DMS79 (cell line): ENCODE results near the gene MCM5.
A peak's percentile ranks its signal among the peaks of the same experiment; 100 is the strongest.

Experiments
- DNase-seq: peaks from one replicate; lab custom pipeline; 2025; lab: John Stamatoyannopoulos, UW

The MCM5 gene

GRCh38 chr22:35403356-35403755 lies 3.4 kb downstream of the MCM5 start:
- no peak for DNase-seq

DNA sequence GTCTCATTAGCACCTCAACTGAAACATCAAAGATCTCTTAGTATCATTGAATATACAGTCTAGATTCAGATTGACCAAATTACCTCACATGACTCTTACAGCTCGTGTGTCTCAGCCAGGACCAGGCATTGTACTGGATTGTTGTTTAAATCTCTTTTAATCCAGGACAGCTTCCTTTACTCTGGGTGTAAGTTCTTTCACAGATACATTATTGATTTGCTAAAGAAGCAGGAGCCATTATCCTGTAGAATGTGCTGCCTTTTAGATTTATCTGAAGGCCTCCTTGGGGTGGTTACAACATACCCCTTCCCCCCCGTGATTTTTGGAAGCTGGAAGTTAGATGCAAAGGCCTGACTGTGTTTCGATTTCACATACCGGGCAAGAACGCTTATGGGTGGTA lies 4.2 kb downstream of the MCM5 start:
- no peak for DNase-seq

- no peak for DNase-seq
Measured at GRCh38 chr22:35406443-35406842, 6.5 kb downstream of the MCM5 start.

- DNase-seq = no peak
Measured at GRCh38 chr22:35407362-35407761, 7.4 kb downstream of the MCM5 start.

GRCh38 chr22:35409783-35410662 lies 10.1 kb downstream of the MCM5 start:
- DNase-seq = no peak

GRCh38 chr22:35410663-35411034 lies 10.7 kb downstream of the MCM5 start:
- no peak for DNase-seq

DNA sequence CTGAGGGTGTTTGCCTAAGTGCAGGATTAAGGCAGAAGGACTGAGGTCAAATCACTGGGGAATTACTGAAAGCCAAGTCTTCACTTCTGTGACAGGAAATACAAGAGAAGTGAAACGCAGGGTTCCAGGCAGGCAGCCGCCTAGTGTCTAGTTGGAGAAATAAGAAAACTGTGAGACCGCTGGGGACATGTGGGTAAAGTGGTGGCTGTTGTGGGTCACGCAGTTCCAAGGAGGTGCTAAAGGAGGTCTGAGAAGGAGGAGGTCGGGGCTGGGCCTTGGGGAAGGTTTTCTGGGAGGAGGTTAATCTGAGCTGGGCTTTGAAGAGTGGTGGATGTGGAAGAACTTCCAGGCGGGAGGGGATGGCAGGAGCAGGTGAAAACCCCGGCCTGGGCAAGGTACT lies 11.2 kb downstream of the MCM5 start:
- no peak for DNase-seq

DNA sequence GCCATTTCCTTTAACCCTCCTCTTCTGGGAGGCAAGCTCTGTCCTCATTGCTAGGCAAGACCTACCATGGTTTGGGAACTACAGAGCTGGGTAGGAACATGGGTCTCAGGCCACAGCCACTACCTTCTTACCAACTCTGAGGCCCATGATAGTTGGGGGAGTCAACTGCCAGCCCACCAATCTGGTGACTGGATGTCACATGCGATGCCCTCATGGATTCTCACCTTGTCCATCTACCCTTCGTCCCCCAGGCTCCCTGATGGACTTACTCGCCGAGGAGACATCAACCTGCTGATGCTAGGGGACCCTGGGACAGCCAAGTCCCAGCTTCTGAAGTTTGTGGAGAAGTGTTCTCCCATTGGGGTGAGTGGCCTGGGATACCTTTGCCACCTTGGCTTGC lies 13.7 kb downstream of the MCM5 start:
- no peak for DNase-seq

- DNase-seq = no peak
Measured at GRCh38 chr22:35417606-35418005, 17.7 kb downstream of the MCM5 start.

- DNase-seq = no peak
Measured at GRCh38 chr22:35418088-35418487, 18.1 kb downstream of the MCM5 start.

- DNase-seq = no peak
Measured at GRCh38 chr22:35418731-35419130, 18.8 kb downstream of the MCM5 start.

DNA sequence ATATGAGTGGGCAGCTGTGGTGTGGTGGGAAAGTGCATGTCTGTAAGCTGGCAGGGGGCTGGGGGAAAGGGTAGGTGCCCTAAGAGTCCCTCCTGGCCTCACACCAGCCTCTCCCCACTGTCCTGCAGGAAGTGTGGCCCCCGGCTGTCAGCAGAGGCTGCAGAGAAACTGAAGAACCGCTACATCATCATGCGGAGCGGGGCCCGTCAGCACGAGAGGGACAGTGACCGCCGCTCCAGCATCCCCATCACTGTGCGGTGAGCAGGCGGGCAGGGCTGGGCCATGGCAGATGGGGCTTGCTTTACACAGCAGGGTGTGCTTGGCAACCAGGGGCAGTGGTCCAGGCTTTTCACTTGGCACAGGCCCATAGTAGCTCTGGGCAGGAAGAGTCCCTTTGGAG lies 19.8 kb downstream of the MCM5 start:
- DNase-seq = no peak

DNA sequence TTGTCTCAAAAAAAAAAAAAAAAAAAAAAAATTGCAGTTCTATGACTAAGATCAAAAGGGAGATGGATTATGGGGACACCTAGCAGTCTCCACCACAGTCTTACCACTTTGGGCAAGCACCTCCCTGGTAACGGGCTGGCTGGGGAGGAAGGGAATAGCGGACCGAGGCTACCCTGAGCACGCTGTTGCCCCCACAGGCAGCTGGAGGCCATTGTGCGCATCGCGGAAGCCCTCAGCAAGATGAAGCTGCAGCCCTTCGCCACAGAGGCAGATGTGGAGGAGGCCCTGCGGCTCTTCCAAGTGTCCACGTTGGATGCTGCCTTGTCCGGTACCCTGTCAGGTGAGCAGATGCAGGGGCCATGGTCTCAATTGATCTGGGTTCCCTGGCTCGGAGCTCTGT lies 21.2 kb downstream of the MCM5 start:
- DNase-seq = no peak

GRCh38 chr22:35422145-35422544 lies 22.2 kb downstream of the MCM5 start:
- no peak for DNase-seq

- no peak for DNase-seq
Measured at GRCh38 chr22:35422936-35423335, 23.0 kb downstream of the MCM5 start.

DNA sequence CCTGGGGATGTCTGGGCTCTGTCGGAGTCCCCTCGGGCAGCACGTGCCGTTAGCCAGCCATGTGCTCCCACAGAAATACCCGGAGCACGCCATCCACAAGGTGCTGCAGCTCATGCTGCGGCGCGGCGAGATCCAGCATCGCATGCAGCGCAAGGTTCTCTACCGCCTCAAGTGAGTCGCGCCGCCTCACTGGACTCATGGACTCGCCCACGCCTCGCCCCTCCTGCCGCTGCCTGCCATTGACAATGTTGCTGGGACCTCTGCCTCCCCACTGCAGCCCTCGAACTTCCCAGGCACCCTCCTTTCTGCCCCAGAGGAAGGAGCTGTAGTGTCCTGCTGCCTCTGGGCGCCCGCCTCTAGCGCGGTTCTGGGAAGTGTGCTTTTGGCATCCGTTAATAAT lies 24.1 kb downstream of the MCM5 start:
- DNase-seq = no peak

GRCh38 chr22:35424761-35425160 lies 24.8 kb downstream of the MCM5 start:
- no peak for DNase-seq

- no peak for DNase-seq
Measured at GRCh38 chr22:35425546-35425945, 25.6 kb downstream of the MCM5 start.

DNA sequence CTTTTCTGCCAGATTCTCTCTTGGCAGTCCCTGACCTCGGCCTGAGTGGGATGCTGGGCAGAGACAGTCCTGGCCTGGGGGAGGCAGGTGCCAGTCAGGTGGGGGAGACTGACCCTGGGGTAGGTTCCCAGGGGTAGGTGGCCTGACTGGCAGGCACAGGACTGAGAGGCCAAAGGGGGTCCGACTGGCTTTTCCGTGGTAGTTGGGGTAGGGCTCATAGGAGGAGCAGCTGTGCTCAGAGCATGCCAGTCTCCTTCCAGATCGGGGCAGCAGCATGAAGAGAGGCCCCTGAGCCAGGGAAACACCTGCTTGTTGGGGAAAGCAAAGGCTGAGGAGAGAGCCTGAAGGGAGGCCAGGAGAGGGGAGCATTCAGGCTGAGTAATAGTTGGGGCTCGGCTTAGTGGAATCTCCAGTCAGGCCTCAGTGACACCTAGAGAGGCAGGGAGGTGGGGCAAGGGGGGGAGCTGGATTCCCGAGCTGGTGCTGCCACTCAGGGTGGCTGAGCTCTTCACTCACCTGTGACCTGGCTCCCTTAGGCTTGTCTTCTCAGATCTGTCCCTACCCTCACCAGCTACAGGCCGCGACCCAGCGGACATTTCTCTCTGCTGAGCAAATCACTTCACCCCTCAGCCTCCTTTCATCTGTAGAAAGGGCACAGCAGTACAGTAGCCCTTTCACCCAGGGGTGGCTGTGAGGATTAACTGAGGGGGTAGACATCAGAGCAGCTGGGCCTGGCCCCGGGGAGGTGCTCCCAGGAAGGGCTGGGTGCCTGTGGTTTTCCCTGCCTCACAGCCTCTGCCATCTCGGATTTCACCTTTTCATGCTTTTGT lies 26.2 kb downstream of the MCM5 start:
- peak; percentile 59 for DNase-seq

DNA sequence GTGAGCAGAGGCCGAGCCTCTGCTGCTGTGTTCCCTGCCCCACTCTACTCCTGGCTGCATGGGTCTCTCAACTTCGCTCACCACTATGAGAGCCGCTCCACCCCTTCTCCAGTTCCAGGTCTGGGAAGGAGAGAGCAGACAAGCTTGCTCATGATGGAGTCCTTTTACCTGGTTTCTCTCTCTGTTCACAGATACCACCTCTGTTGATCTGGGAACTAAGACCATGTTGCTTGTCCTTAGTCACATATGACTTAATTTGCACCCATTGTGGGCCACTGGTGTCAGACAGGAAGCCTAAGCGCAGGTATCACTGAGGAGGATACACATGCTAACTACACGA lies 26.8 kb downstream of the MCM5 start:
- DNase-seq = no peak

DNA sequence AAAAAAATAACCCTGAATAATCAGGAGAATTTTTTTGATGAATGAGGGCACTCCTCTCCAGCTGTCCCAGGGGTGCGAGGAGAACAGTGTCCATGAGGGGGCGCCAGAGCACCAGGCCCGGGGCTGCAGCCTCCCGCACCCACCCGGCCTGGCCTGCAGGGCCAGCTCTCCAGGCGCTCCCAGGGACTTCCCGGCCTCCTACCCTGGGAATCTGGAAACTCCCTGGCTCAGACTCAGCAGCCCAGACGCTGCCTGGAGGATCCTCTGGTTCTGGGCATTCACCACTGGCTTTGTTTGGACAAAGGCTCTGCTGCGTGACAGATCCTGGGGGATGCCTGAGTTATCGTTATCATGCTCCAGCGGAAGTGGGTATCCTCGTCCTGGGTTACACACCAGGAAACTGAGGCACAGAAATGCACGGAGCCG lies 31.0 kb downstream of the MCM5 start:
- no peak for DNase-seq

DNA sequence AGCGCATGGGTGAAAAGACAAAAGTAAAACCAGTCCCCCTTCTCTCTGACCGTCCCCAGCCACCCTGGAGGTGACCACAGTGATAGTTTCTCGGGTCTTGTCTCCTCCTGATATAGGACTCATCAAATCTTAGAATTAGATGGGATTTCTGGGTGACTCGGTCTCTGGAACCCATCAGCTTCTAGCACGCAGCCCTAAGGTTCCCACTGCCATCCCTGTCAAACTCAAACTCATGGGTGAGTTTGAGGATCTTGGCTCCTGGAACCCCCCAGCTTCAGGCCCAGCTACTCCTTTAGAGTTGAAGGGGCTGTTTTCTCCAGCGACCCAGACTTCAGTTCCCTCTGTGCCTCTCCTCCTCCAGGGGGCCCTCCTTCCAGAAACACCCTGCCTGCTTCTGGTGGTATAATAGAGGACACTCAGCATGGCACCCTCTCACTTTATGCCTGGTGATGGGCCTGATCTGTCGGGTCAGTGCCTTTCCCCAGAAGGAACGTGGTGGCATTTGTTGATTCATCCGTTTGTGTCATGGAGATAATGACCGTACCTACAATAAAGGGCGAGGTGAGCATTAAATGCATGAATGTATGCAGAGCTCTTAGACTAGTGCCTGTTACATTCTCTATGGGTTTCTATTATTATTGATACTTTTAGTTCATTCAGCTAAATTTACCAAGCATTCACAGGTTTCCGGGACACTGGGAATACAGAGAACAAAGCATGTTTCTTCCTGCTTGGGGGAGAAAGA lies 31.7 kb downstream of the MCM5 start:
- no peak for DNase-seq
